SU-DHL-6 (cell line): ENCODE measurements around the gene SELENBP1.
"Not testable (repeated sequence)": the region's sequence is repeated elsewhere in the genome, so short reads cannot be mapped to it uniquely, and the experiment has no call there.

ENCODE experiments used
- H2AFZ ChIP-seq: fragments of 200-600 bp; sonication (generic); 2 replicates; pipeline ENCODE4 v1.6.1; 2014; ENCODE audit warnings: low read depth, mild to moderate bottlenecking, moderate library complexity, mixed read lengths, antibody characterized with exemption, low read length; ENCODE audit not compliant: severe bottlenecking
- H3F3A ChIP-seq: fragments of 200-600 bp; shearing (Covaris generic); 2 replicates; pipeline ENCODE4 v1.6.0; 2016; ENCODE audit warnings: antibody characterized with exemption, mild to moderate bottlenecking; ENCODE audit not compliant: insufficient read depth
- H3K27ac ChIP-seq: fragments of 200-600 bp; sonication (generic); 2 replicates; pipeline ENCODE4 v1.5.1; 2016; ENCODE audit warnings: low read depth, mild to moderate bottlenecking, low read length, moderate library complexity, mixed read lengths
- H3K27me3 ChIP-seq: fragments of 200-600 bp; sonication (generic), shearing (Covaris generic); 2 replicates; pipeline ENCODE4 v1.6.0; 2014; ENCODE audit warnings: mild to moderate bottlenecking, low read length
- H3K36me3 ChIP-seq: fragments of 200-600 bp; sonication (generic); 2 replicates; pipeline ENCODE4 v1.6.1; 2014; ENCODE audit warnings: mild to moderate bottlenecking, low read length, mixed read lengths
- H3K4me2 ChIP-seq: fragments of 300-600, 200-600 bp; shearing (Covaris generic), sonication (generic); 2 replicates; pipeline ENCODE4 v1.6.0; 2014; ENCODE audit warnings: low read length, low read depth, mild to moderate bottlenecking; ENCODE audit not compliant: poor library complexity, severe bottlenecking
- H3K4me3 ChIP-seq: fragments of 200-600 bp; sonication (generic); 2 replicates; pipeline ENCODE4 v1.5.1; 2014; ENCODE audit warnings: antibody characterized with exemption, low read length, mild to moderate bottlenecking, mixed read lengths; ENCODE audit not compliant: insufficient read depth, poor library complexity, severe bottlenecking
- H3K79me2 ChIP-seq: fragments of 200-600 bp; sonication (generic); 2 replicates; pipeline ENCODE4 v1.6.1; 2014; ENCODE audit warnings: mild to moderate bottlenecking, low read length, moderate library complexity; ENCODE audit not compliant: insufficient read depth
- H3K9ac ChIP-seq: fragments of 200-600 bp; sonication (generic); 2 replicates; pipeline ENCODE4 v1.7.0; 2014; ENCODE audit warnings: mild to moderate bottlenecking, low read length
- H3K9me2 ChIP-seq: fragments of 200-600 bp; sonication (generic); replicated peaks from 2 replicates; pipeline ENCODE4 v1.6.1; 2014; ENCODE audit warnings: low read length; ENCODE audit not compliant: insufficient read depth
- H3K9me3 ChIP-seq: fragments of 200-600 bp; sonication (generic); 2 replicates; pipeline ENCODE4 v1.6.1; 2014; ENCODE audit warnings: low read length, mixed read lengths; ENCODE audit not compliant: insufficient read depth
- H4K20me1 ChIP-seq: fragments of 200-600 bp; sonication (generic); 2 replicates; pipeline ENCODE4 v1.6.1; 2014; ENCODE audit warnings: low read depth, mild to moderate bottlenecking, antibody characterized with exemption, low read length, moderate library complexity, mixed read lengths
- EZH2phosphoT487 ChIP-seq: fragments of 200-600 bp; sonication (generic), shearing (Covaris generic); conservative IDR thresholded peaks from 2 replicates; pipeline ENCODE4 v1.6.1; 2018; ENCODE audit warnings: mild to moderate bottlenecking, antibody characterized with exemption, low read length, moderate library complexity, mixed read lengths
- TF ChIP-seq, protein P1 (sequence below): fragments of 200-600 bp; sonication (generic); IDR thresholded peaks from one replicate; pipeline ENCODE4 v1.5.1; 2017; ENCODE audit warnings: antibody characterized with exemption, mild to moderate bottlenecking, low read length, moderate library complexity; ENCODE audit not compliant: insufficient read depth, poor library complexity, severe bottlenecking

The SELENBP1 gene

DNA sequence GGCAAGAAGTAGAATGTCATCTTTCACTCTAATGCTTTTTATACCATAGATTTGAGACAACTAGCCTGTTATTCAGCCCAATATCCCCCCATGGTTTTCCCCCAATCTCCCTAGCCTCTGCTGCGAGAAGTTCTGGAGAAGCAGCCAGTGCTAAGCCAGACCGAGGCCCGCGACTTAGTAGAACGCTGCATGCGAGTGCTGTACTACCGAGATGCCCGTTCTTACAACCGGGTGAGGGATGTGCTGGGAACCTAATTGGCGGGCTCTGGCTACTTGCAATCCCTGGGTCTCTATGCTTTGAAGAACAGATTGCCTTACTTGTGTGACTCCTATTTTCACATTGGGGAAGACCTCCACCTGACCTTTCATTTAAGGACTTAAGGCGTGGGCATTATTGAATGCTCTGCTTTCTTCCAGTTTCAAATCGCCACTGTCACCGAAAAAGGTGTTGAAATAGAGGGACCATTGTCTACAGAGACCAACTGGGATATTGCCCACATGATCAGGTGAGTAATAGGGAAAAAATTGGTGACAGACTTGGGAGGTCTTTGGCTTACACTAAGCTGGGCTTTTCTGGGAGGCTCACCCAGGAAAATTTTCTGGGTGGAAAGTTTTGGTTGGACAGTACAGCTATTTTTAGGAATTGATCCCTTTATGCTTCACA is 28.8 kb upstream of the SELENBP1 start:
- Histone ChIP-seq H3K9ac (no peak overlapping the region), H3K36me3 (no peaks in the 10 kb centered on the region), H3K4me2 (peak overlapping the region; percentile 69), H3K79me2 (peaks cover 20% of the 10 kb centered on the region), H3K27me3 (no peaks in the 10 kb centered on the region), H4K20me1 (no peaks in the 10 kb centered on the region), H3K4me3 (no peak overlapping the region), H3K27ac (no peak overlapping the region), H2AFZ (no peak overlapping the region), H3K9me3 (no peaks in the 10 kb centered on the region), H3K9me2 (no peaks in the 10 kb centered on the region), H3F3A (peaks cover 35% of the 10 kb centered on the region)
- TF ChIP-seq EZH2phosphoT487 = no peak

DNA sequence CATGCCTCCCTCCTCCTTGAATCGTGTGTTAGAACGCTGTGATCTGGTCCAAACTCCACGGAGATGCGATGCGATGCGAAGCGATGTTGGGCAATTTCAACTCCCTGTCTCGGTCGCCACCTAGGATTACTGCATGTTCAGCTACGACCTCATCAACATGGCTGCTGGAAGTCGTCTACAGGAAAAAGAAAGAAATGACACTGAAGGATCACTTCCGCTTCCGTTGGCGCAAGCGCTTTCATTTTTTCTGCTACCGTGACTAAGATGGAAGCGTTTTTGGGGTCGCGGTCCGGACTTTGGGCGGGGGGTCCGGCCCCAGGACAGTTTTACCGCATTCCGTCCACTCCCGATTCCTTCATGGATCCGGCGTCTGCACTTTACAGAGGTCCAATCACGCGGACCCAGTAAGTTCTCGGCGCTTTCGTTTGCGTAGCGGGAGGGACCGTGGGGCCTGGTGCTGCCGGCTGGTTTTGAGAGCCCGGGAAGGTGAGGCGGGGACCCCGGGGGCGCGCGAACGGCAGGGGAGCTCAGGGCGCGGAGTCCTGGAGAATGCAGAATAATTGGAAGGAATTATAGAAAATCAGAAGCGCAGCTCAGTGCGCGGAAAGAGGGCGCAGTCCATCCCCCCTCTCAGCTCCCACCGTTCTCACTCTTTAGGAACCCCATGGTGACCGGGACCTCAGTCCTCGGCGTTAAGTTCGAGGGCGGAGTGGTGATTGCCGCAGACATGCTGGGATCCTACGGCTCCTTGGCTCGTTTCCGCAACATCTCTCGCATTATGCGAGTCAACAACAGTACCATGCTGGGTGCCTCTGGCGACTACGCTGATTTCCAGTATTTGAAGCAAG is 27.0 kb upstream of the SELENBP1 start, which contains the start of gene PSMB4:
PSMB4 (plus strand) TSS at position 250 of the 848 bp plus-strand sequence; CDS start at position 265, 15 bp downstream.
- Histone ChIP-seq H3F3A (peaks cover 34% of the 10 kb centered on the region), H3K9ac (peak within 1 kb of the TSS; percentile 78), H3K27me3 (no peaks in the 10 kb centered on the region), H3K27ac (peak within 1 kb of the TSS; percentile 37), H4K20me1 (no peaks in the 10 kb centered on the region), H3K4me2 (peak within 1 kb of the TSS; percentile 69), H3K9me3 (no peaks in the 10 kb centered on the region), H3K36me3 (no peaks in the 10 kb centered on the region), H3K79me2 (peaks cover 20% of the 10 kb centered on the region), H2AFZ (peak within 1 kb of the TSS; percentile 80), H3K4me3 (peak within 1 kb of the TSS; percentile 81), H3K9me2 (no peaks in the 10 kb centered on the region)
- TF ChIP-seq, protein P1, sequence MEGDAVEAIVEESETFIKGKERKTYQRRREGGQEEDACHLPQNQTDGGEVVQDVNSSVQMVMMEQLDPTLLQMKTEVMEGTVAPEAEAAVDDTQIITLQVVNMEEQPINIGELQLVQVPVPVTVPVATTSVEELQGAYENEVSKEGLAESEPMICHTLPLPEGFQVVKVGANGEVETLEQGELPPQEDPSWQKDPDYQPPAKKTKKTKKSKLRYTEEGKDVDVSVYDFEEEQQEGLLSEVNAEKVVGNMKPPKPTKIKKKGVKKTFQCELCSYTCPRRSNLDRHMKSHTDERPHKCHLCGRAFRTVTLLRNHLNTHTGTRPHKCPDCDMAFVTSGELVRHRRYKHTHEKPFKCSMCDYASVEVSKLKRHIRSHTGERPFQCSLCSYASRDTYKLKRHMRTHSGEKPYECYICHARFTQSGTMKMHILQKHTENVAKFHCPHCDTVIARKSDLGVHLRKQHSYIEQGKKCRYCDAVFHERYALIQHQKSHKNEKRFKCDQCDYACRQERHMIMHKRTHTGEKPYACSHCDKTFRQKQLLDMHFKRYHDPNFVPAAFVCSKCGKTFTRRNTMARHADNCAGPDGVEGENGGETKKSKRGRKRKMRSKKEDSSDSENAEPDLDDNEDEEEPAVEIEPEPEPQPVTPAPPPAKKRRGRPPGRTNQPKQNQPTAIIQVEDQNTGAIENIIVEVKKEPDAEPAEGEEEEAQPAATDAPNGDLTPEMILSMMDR = no peak
- no peak for TF ChIP-seq EZH2phosphoT487

DNA sequence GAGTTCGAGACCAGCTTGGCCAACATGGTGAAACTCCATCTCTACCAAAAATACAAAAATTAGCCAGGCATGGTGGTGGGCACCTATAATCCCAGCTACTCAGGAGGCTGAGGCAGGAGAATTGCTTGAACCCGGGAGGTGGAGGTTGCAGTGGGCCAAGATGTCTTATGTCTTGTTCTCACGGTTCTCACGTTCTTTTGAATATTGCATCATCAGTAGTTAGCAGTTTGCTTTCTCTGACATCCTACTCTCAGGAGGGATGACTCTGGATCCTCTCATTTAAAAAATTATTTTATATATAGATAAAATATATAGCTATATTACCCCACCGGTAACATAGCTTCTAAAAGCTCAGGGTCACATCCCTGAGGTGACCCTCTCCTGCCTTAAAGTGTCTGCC is 23.8 kb upstream of the SELENBP1 start:
- H4K20me1 ChIP-seq, H3K9me3 ChIP-seq, H3K27ac ChIP-seq, H3K4me2 ChIP-seq, H3K9me2 ChIP-seq, H3K4me3 ChIP-seq, H2AFZ ChIP-seq, H3K36me3 ChIP-seq, H3K9ac ChIP-seq, H3F3A ChIP-seq, H3K27me3 ChIP-seq: not testable (repeated sequence)
- peaks cover 20% of the 10 kb centered on the region for H3K79me2 ChIP-seq

DNA sequence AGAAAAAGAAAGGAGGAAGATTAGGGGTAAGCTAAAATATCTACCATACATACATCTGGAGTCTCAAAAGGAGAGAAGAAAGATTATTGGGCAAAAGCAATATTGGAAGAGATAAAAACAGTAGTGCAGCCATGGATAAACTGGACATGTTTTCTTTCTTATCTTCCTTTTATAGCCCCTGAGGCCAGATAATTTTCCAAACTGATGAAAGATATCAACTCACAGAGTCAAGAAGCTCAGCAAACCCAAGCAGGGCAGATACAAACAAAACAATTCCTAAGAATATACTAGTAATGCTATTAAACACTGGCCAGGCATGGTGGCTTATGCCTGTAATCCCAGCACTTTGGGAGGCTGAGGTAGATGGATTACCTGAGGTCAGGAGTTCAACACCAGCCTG is 21.1 kb upstream of the SELENBP1 start:
- Histone ChIP-seq H3K27ac (no peak overlapping the region), H3K36me3 (no peaks in the 10 kb centered on the region), H3K9me2 (no peaks in the 10 kb centered on the region), H3K4me2 (no peak overlapping the region), H3F3A (no peaks in the 10 kb centered on the region), H3K4me3 (no peak overlapping the region), H3K79me2 (no peaks in the 10 kb centered on the region), H2AFZ (no peak overlapping the region), H3K9ac (no peak overlapping the region), H4K20me1 (no peaks in the 10 kb centered on the region), H3K9me3 (no peaks in the 10 kb centered on the region), H3K27me3 (no peaks in the 10 kb centered on the region)
- TF ChIP-seq, protein P1 = no peak
